Measurements from ENCODE around the gene LSM7. TPM values are rescaled to one million over a fixed set of nuclear protein-coding genes. Genes with fewer than 3 reads are reported as not detected.

LSM7 gene
- total and polyA plus RNA-seq, 9 of the 15 experiments (the other 6 are each of a cell fraction or from before 2014, with no cell fraction given), result 40.5 to 690 (median 265) TPM

GRCh38 chr19:2287585-2288337, 40.6 kb downstream of the LSM7 start:
- no peak overlapping the region for H3K4me3 ChIP-seq
- no peak for TF ChIP-seq PHF8 (IDR thresholded peaks at IDR 0.05; ENCODE audit: borderline replicate concordance, low read length)
- TF ChIP-seq KDM1A (IDR thresholded peaks at IDR 0.05), result peak in 1 of 2 experiments; percentile 59; a peak in 3 of 4 replicates
- no peak for TF ChIP-seq MITF (IDR thresholded peaks at IDR 0.05)
- peak; percentile 73 for TF ChIP-seq RBM25 (IDR thresholded peaks at IDR 0.05; ENCODE audit: low read depth, low read length, severe bottlenecking)
- TF ChIP-seq RBFOX2 (IDR thresholded peaks at IDR 0.05; ENCODE audit: low read depth, low read length), result 0 out of 2 replicates have a peak, but pooled peaks have one; percentile 7
- TF ChIP-seq EZH2 (IDR thresholded peaks at IDR 0.05; ENCODE audit: borderline replicate concordance, low read depth, low read length), result no peak
- 0 out of 2 replicates have a peak, but pooled peaks have one; percentile 30 for TF ChIP-seq HDAC2 (IDR thresholded peaks at IDR 0.05)
- peak; percentile 83 for TF ChIP-seq BCOR (IDR thresholded peaks at IDR 0.05)
- TF ChIP-seq MCM3 (IDR thresholded peaks at IDR 0.05), result no peak

More at GRCh38 chr19:2287585-2288337, 40.6 kb downstream of the LSM7 start:
- Histone ChIP-seq H3K79me2 (ENCODE audit: control insufficient read depth, insufficient read depth, low read length) (no peaks in the 10 kb centered on the region), H3K27me3 (ENCODE audit: control insufficient read depth in 2 of 2, insufficient read depth in 2 of 2, low read length in 2 of 2) (no peaks in the 10 kb centered on the region), H3K9ac (ENCODE audit: insufficient read depth in 1 of 2, low read depth in 2 of 2, low read length in 2 of 2) (peak overlapping the region in 1 of 2 experiments; percentile 50; a peak in 1 of 4 replicates), H3K36me3 (ENCODE audit: control insufficient read depth, insufficient read depth, low read length) (no peaks in the 10 kb centered on the region), H3K4me2 (ENCODE audit: insufficient read depth, low read length) (no peak overlapping the region), H3K9me3 (replicated peaks; ENCODE audit: control insufficient read depth, insufficient read depth, low read depth, low read length) (no peaks in the 10 kb centered on the region), H3K9me1 (ENCODE audit: control insufficient read depth, insufficient read depth, low read length) (peaks cover 2% of the 10 kb centered on the region), H3K27ac (ENCODE audit: extremely low read depth, low read depth, low read length) (no peak overlapping the region), H4K20me1 (replicated peaks; ENCODE audit: control insufficient read depth, insufficient read depth, low read length) (no peaks in the 10 kb centered on the region), H2AFZ (ENCODE audit: low read depth, low read length) (no peak overlapping the region), H3K4me1 (replicated peaks in 1 of 2; ENCODE audit: control insufficient read depth in 2 of 2, insufficient read depth in 2 of 2, low read length in 2 of 2) (peaks cover 10 to 40% of the 10 kb centered on the region in 2 experiments)
- POLR2A ChIA-PET, result interaction anchor here (0.5 to 2.6 kb wide), 8 partner anchors 9 to 89 kb away, joined by 3 to 18 read pairs (median 4); partner anchors contain the start of gene LSM7
- CTCF ChIA-PET (ENCODE audit: low intra/inter-chr PET ratio), result no interaction called here
- FAIRE-seq, result no peak
- DNase-seq (ENCODE audit: extremely low read depth in 1 of 4, low spot score in 3 of 4), result no peak
- intact Hi-C loops (cut with micrococcal nuclease) (no loop called here), in situ Hi-C loops (cut with MboI) (no loop called here)
- ATAC-seq, result no peak; the same call in 2 of the 3 replicates
- WGBS (ENCODE audit: insufficient coverage, low coverage, missing lambda C conversion rate), result 62% methylated on average over 13 of the region's 13 CpGs
- no TSS peak for BruUV-seq (replicated peaks)

Measured in K562 (cell line).